GM19324 (cell line): Measurements from ENCODE around the gene CNTLN.
"Not testable (repeated sequence)": the region's sequence is repeated elsewhere in the genome, so short reads cannot be mapped to it uniquely, and the experiment has no call there.

Experiments
- ATAC-seq: cut with Tn5 transposase; IDR thresholded peaks from one replicate; pipeline ENCODE4 v1.9.1; 2021; ENCODE audit warnings: mild to moderate bottlenecking, moderate library complexity; ENCODE audit not compliant: unreplicated experiment, low FRiP score

Gene CNTLN

DNA sequence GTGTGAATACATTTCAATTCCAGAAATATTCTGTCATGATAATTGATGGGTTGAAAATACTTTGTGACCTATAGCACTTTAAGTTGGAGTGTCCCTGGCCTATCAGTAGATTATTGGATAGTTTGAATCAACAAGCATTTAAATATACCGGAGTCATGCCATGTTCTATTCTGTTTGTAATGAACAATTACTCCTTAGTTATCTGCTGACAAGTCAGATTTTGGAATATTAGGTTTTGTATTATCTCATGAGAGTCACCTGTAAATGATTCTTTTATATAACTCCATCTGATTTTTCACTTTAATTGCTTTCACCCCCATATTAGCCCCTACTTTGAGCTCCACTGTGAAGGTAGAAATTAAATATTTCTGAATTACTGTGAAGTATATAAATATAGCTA lies 351.6 kb downstream of the CNTLN start:
- no peak for ATAC-seq

DNA sequence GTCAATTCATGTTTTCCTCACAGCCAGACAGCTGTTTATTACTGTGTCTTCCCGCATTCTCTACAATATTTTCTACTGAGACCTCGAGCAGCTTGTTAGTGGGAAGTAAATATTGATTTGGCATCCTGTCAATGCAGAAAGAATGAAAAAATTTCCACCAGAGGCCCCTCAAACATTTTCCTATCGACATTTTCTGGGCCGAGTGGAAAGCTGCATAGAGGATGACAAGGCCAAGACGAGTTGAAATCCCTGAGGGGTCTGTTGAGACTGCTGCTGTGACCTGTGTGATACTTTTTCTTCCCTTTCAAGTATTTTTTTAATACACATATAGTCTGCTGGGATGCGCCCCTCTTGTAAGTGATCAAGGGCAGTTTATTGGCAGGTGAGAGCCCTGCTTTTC lies 352.6 kb downstream of the CNTLN start:
- no peak for ATAC-seq

- no peak for ATAC-seq
Measured at GRCh38 chr9:17488662-17489061, 353.8 kb downstream of the CNTLN start.

- no peak for ATAC-seq
Measured at GRCh38 chr9:17490110-17490509, 355.3 kb downstream of the CNTLN start.

DNA sequence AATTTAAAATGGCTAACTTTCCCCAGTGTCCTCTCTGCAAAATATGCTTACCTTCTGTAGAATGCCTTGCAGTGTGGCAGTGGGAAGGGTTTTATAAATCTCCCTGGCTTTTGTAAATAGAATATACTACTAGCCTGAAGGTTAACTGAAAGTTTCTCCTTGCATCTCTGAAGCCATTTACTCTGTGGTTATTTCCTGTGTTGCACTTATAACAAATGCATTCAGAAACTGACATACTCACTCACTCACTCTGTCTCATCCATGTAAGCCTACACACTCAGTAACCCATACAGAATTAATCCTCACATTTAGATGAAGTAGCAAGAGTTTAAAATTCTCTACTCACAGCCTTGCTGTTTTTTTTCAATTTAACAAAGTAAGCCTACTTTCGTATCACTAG lies 356.9 kb downstream of the CNTLN start:
- no peak for ATAC-seq

DNA sequence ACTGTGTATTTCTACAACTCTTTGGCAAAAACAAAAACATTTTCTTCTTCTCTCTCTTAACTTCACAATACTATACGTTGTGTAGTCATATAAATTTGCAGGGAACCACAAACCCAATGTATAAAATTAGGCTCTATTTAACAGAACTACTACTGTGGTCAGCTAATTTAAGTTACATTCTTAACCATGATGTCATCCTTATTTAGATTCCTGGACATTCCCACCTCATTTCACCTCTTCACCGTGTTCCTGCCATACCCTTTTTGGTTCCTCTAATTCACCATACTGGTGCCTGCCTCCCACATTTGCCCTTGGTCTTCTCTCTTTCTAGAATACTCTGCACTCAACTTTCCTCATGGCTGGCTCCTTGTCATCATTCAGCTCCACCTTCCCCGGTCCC lies 368.4 kb downstream of the CNTLN start:
- ATAC-seq = no peak

GRCh38 chr9:17509151-17509550 lies 374.3 kb downstream of the CNTLN start:
- ATAC-seq = no peak

DNA sequence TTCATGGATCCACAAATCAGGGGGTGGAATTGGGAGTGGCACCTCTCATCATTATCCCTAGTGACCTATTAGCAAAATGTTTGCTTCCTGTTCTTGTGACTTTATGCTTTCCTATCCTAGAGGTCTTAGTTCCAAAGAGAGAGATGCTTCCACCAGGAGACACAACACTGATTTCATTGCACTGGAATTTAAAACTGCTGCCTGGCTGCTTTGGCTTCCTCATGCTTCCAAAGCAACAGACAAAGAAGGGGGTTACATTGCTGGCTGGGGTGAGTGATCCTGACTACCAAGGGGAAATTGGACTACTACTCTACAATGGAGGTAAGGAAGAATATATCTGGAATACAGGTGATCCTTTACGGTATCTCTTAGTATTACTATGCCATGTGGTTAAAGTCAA lies 374.9 kb downstream of the CNTLN start:
- ATAC-seq = no peak

GRCh38 chr9:17519761-17520160 lies 384.9 kb downstream of the CNTLN start:
- ATAC-seq = no peak

- ATAC-seq = no peak
Measured at GRCh38 chr9:17520268-17521064, 385.6 kb downstream of the CNTLN start.

DNA sequence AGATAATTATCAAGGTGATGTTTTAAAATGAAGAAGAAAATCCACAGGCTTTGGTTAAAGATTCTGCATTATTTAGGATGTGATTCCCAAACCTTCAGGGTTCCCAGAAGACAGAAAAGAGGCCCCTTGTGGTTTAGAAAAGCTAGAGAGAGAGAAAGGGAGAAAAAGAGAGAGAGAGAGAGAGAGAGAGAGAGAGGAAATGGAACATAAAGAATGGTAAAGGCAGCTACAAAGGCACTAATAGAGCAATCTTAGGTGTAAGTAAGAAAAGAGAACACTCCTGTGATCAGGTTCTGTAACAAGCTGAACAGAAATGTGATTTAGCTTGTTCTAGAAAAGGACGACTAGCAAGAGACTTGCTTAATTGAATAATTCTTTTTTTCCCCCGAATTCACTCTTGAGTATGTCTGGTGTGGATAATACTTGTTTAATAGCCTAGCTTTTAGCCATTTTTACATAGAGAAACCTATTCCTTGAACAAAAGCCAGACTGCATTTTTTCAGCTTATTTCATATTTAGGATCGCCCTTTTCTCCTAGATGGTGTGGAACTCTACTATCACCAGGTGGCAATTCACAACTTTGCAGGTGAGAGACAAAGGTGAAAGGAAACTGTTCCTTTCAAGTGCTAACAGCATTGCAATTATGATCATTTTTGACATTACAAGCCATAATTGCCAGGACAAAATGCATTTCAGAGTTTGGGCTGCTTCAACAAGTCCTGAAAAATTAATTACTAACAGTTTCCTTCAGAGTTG lies 386.4 kb downstream of the CNTLN start:
- no peak for ATAC-seq

- ATAC-seq = not testable (repeated sequence)
Measured at GRCh38 chr9:17526726-17527125, 391.9 kb downstream of the CNTLN start.

DNA sequence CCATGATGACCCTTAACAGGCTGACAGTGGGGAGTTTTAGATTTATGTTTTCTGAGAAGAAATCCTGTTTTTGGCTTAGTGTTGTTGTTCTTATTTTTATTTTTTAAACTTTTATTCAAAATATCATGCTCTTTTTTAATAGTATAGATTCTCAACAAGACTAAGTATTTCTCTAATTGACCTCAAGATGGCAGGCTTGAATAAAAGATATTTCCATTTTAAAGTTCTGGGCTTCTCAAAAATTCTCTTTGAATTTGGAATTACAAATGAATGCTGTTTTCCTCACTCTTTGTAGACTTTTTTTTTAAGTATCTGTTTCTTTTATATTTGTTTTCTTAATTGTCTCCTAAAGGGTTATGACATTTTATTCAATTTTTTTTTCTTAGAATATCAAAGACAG lies 394.0 kb downstream of the CNTLN start:
- no peak for ATAC-seq

- ATAC-seq = no peak
Measured at GRCh38 chr9:17531642-17532254, 396.9 kb downstream of the CNTLN start.

DNA sequence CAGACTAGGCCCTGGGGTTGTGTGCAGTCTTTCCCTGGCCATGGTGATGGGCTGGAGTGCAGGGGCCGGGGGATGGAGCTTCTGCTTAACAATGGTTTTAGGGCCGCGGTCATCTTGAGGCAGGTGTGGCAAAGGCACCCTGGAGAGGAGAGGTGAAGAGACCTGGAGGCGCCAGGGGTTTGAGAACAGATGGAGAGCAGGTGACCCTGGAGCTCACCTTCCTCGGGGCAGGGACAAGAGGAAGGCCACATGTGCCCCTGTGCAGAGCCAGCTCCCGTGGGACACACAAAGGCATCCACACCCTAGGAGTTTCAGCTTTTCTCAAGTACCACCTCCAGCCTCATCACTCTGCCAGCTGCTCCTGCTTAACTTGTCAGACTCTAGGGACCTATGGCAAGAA lies 397.6 kb downstream of the CNTLN start:
- no peak for ATAC-seq

- ATAC-seq = no peak
Measured at GRCh38 chr9:17535176-17535575, 400.3 kb downstream of the CNTLN start.

- no peak for ATAC-seq
Measured at GRCh38 chr9:17536027-17536426, 401.2 kb downstream of the CNTLN start.

DNA sequence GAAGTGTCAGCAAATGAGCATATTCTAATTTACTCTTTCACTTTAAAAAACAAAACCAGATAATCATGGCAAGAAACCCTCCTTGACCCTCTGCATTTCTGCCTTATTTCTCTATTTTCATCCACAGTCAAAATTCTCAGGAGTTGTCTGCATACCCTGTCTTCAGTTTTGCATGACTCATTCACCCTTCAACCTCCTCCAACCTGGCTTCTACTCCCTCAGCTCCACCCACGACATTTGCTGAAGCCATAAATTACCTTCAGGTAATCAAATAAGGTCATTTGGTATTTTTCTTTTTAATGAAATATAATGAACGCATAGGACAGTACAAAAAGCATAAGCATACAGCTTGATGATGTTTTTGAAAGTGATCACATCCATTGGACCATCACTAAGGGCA lies 416.2 kb downstream of the CNTLN start:
- ATAC-seq = no peak
